Panc1 (cell line): Measurements from ENCODE around the gene DENND4B.

Experiments
- CTCF ChIP-seq: fragments of 450-650 bp; IDR thresholded peaks from 2 replicates; pipeline ENCODE4 v1.5.1; 2017; ENCODE audit warnings: mild to moderate bottlenecking
- POLR2AphosphoS5 ChIP-seq: IDR thresholded peaks from 2 replicates; pipeline ENCODE4 v1.6.1; 2012; ENCODE audit warnings: mild to moderate bottlenecking, low read depth, low read length, moderate library complexity

GRCh38 chr1:153926405-153926804 lies 20.1 kb downstream of the DENND4B start:
- TF ChIP-seq POLR2AphosphoS5 (no peak), CTCF (no peak)
